Neural cell (in vitro differentiated cells): Measurements from ENCODE around the gene PCGF6. TPM values are rescaled to one million over a fixed set of nuclear protein-coding genes. Genes with fewer than 3 reads are reported as not detected.

Experiments
- H2AFZ ChIP-seq: fragments of 200-600, 300-800 bp; sonication (generic), shearing (Covaris generic); 2 replicates; pipeline ENCODE4 v1.6.0; 2014; ENCODE audit warnings: low read depth, mild to moderate bottlenecking, antibody characterized with exemption, low read length, moderate library complexity
- H3F3A ChIP-seq: fragments of 200-600 bp; shearing (Covaris generic); 2 replicates; pipeline ENCODE4 v1.6.1; 2016; ENCODE audit warnings: mild to moderate bottlenecking, moderate library complexity, mixed read lengths, antibody characterized with exemption, low read length; ENCODE audit not compliant: insufficient read depth, poor library complexity, severe bottlenecking
- H3K27ac ChIP-seq: fragments of 200-600, 300-800 bp; sonication (generic), shearing (Covaris generic); 2 replicates; pipeline ENCODE4 v1.5.1; 2014; ENCODE audit warnings: mild to moderate bottlenecking, low read length, moderate library complexity
- H3K27me3 ChIP-seq: fragments of 300-800, 200-600 bp; sonication (generic), shearing (Covaris generic); 2 replicates; pipeline ENCODE4 v1.6.0; 2014; ENCODE audit warnings: mild to moderate bottlenecking, low read depth, low read length, moderate library complexity; ENCODE audit not compliant: insufficient read depth
- H3K36me3 ChIP-seq: fragments of 300-800, 200-600 bp; sonication (generic), shearing (Covaris generic); 2 replicates; pipeline ENCODE4 v1.5.1; 2014; ENCODE audit warnings: mild to moderate bottlenecking, antibody characterized with exemption, low read length, moderate library complexity; ENCODE audit not compliant: insufficient read depth
- H3K4me2 ChIP-seq: fragments of 300-800, 200-600 bp; sonication (generic), shearing (Covaris generic); 2 replicates; pipeline ENCODE4 v1.6.0; 2014; ENCODE audit warnings: mild to moderate bottlenecking, low read length
- H3K4me3 ChIP-seq: fragments of 300-800, 200-600 bp; sonication (generic), shearing (Covaris generic); 2 replicates; pipeline ENCODE4 v1.5.1; 2014; ENCODE audit warnings: mild to moderate bottlenecking, low read length, moderate library complexity
- H3K79me2 ChIP-seq: fragments of 200-600 bp; shearing (Covaris generic); replicated peaks from 2 replicates; pipeline ENCODE4 v1.6.0; 2014; ENCODE audit warnings: mild to moderate bottlenecking, low read length, moderate library complexity; ENCODE audit not compliant: insufficient read depth
- H3K9ac ChIP-seq: fragments of 300-800, 200-600 bp; sonication (generic), shearing (Covaris generic); 2 replicates; pipeline ENCODE4 v1.6.1; 2016; ENCODE audit warnings: mild to moderate bottlenecking, low read length, mixed read lengths
- H3K9me2 ChIP-seq: fragments of 200-600 bp; shearing (Covaris generic); 2 replicates; pipeline ENCODE4 v1.6.1; 2016; ENCODE audit warnings: mild to moderate bottlenecking, low read length, mixed read lengths; ENCODE audit not compliant: insufficient read depth
- H3K9me3 ChIP-seq: fragments of 200-600, 300-800 bp; sonication (generic), shearing (Covaris generic); 2 replicates; pipeline ENCODE4 v1.6.1; 2016; ENCODE audit warnings: mild to moderate bottlenecking, mixed run types, low read length, moderate library complexity, mixed read lengths
- H4K20me1 ChIP-seq: fragments of 200-600 bp; shearing (Covaris generic); 2 replicates; pipeline ENCODE4 v1.6.1; 2016; ENCODE audit warnings: mild to moderate bottlenecking, mixed run types; ENCODE audit not compliant: insufficient read depth
- EP300 ChIP-seq: fragments of 450-650 bp; conservative IDR thresholded peaks from 2 replicates; pipeline ENCODE4 v1.6.1; 2014; ENCODE audit warnings: antibody characterized with exemption, mild to moderate bottlenecking, moderate library complexity; ENCODE audit not compliant: poor library complexity, severe bottlenecking
- EZH2 ChIP-seq: fragments of 200-600, 300-800 bp; shearing (Covaris generic), sonication (generic); IDR thresholded peaks from 2 replicates; pipeline ENCODE4 v1.6.1; 2014; ENCODE audit warnings: antibody characterized with exemption, low read length, borderline replicate concordance, mild to moderate bottlenecking; ENCODE audit not compliant: insufficient read depth, poor library complexity, severe bottlenecking
- MXI1 ChIP-seq: fragments of 450-650 bp; conservative IDR thresholded peaks from 2 replicates; pipeline ENCODE4 v1.6.1; 2014; ENCODE audit warnings: antibody characterized with exemption, mild to moderate bottlenecking; ENCODE audit not compliant: poor library complexity, severe bottlenecking
- POLR2AphosphoS5 ChIP-seq: IDR thresholded peaks from 2 replicates; pipeline ENCODE4 v1.6.1; 2012
- RAD21 ChIP-seq: fragments of 450-650 bp; conservative IDR thresholded peaks from 2 replicates; pipeline ENCODE4 v1.6.1; 2014; ENCODE audit warnings: antibody characterized with exemption, mild to moderate bottlenecking, moderate library complexity
- SMC3 ChIP-seq: fragments of 450-650 bp; conservative IDR thresholded peaks from 2 replicates; pipeline ENCODE4 v1.6.1; 2014; ENCODE audit warnings: antibody characterized with exemption, mild to moderate bottlenecking, moderate library complexity; ENCODE audit not compliant: poor library complexity
- TAF1 ChIP-seq: IDR thresholded peaks from 2 replicates; pipeline ENCODE4 v1.6.1; 2012; ENCODE audit warnings: low read depth
- polyA plus RNA-seq: library from polyadenylated mRNA; depleted of rRNA; stranded (reverse); fragments of >200 nt; gene quantifications from 2 replicates; pipeline ENCODE4 v1.2.3, GENCODE V29; 2014
- TF ChIP-seq, protein P1 (sequence below): IDR thresholded peaks from 2 replicates; pipeline ENCODE4 v1.6.1; 2012; ENCODE audit warnings: borderline replicate concordance
- TF ChIP-seq, protein P2 (sequence below): fragments of 450-650 bp; IDR thresholded peaks from 2 replicates; pipeline ENCODE4 v1.5.1; 2014; ENCODE audit warnings: antibody characterized with exemption, mild to moderate bottlenecking, moderate library complexity; ENCODE audit not compliant: poor library complexity, severe bottlenecking

PCGF6 gene
- polyA plus RNA-seq, 1 donor from 2014 or later = 31.3 TPM

DNA sequence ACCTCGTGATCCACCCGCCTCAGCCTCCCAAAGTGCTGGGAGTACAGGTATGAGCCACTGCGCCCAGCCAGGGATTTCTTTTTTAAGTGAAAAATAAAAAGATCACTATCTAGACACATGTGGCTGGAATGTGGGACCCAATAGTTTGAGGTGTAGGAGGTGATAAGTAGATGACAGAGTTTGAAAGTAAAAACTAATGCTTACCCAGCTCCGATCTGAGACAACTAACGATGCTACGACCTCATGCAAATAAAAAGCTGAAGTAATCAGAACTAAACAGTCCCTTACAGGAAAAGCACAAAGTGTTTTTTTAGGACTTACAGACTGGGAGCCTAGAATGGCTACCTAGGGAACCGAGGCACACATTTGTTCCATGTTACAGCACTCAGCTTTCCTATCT is 23.0 kb downstream of the PCGF6 start:
- H3K27ac ChIP-seq = no peak overlapping the region
- no peak overlapping the region for H2AFZ ChIP-seq
- no peak overlapping the region for H3K4me3 ChIP-seq
- H3K9ac ChIP-seq = no peak overlapping the region
- H3K27me3 ChIP-seq = no peaks in the 10 kb centered on the region
- no peaks in the 10 kb centered on the region for H4K20me1 ChIP-seq
- TF ChIP-seq, protein P1, sequence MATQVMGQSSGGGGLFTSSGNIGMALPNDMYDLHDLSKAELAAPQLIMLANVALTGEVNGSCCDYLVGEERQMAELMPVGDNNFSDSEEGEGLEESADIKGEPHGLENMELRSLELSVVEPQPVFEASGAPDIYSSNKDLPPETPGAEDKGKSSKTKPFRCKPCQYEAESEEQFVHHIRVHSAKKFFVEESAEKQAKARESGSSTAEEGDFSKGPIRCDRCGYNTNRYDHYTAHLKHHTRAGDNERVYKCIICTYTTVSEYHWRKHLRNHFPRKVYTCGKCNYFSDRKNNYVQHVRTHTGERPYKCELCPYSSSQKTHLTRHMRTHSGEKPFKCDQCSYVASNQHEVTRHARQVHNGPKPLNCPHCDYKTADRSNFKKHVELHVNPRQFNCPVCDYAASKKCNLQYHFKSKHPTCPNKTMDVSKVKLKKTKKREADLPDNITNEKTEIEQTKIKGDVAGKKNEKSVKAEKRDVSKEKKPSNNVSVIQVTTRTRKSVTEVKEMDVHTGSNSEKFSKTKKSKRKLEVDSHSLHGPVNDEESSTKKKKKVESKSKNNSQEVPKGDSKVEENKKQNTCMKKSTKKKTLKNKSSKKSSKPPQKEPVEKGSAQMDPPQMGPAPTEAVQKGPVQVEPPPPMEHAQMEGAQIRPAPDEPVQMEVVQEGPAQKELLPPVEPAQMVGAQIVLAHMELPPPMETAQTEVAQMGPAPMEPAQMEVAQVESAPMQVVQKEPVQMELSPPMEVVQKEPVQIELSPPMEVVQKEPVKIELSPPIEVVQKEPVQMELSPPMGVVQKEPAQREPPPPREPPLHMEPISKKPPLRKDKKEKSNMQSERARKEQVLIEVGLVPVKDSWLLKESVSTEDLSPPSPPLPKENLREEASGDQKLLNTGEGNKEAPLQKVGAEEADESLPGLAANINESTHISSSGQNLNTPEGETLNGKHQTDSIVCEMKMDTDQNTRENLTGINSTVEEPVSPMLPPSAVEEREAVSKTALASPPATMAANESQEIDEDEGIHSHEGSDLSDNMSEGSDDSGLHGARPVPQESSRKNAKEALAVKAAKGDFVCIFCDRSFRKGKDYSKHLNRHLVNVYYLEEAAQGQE = no peak
- TF ChIP-seq MXI1 (no peak), POLR2AphosphoS5 (no peak), TAF1 (no peak), SMC3 (no peak), EZH2 (no peak), RAD21 (no peak), EP300 (no peak)
- TF ChIP-seq, protein P2, sequence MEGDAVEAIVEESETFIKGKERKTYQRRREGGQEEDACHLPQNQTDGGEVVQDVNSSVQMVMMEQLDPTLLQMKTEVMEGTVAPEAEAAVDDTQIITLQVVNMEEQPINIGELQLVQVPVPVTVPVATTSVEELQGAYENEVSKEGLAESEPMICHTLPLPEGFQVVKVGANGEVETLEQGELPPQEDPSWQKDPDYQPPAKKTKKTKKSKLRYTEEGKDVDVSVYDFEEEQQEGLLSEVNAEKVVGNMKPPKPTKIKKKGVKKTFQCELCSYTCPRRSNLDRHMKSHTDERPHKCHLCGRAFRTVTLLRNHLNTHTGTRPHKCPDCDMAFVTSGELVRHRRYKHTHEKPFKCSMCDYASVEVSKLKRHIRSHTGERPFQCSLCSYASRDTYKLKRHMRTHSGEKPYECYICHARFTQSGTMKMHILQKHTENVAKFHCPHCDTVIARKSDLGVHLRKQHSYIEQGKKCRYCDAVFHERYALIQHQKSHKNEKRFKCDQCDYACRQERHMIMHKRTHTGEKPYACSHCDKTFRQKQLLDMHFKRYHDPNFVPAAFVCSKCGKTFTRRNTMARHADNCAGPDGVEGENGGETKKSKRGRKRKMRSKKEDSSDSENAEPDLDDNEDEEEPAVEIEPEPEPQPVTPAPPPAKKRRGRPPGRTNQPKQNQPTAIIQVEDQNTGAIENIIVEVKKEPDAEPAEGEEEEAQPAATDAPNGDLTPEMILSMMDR = no peak
- H3F3A ChIP-seq = no peaks in the 10 kb centered on the region
- no peaks in the 10 kb centered on the region for H3K9me3 ChIP-seq
- no peaks in the 10 kb centered on the region for H3K36me3 ChIP-seq
- H3K4me2 ChIP-seq = no peak overlapping the region
- H3K9me2 ChIP-seq = no peaks in the 10 kb centered on the region
- no peaks in the 10 kb centered on the region for H3K79me2 ChIP-seq

DNA sequence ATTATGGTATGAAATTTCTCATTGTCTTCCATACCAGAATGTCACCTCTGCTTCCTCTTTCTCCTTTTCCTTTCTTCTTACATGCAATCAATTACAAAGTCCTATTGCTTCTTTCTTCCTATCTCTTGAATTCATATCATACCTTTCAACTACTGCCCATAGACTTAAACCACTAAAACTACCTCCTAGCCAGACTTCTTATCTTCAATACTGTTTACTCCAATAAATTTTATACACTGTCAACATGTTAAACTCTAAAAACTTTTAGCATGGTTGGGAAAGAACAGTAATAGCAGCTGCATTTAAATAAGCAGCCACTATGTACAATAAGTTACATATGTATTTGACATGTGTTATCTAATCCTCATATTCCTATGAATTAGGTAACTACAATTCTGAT is 34.9 kb downstream of the PCGF6 start:
- no peaks in the 10 kb centered on the region for H3K36me3 ChIP-seq
- H3F3A ChIP-seq = no peaks in the 10 kb centered on the region
- H3K79me2 ChIP-seq = no peaks in the 10 kb centered on the region
- H3K9ac ChIP-seq = no peak overlapping the region
- no peak overlapping the region for H3K4me3 ChIP-seq
- no peak overlapping the region for H2AFZ ChIP-seq
- TF ChIP-seq TAF1 = no peak
- TF ChIP-seq SMC3 = no peak
- no peak for TF ChIP-seq RAD21
- TF ChIP-seq, protein P2 = no peak
- no peak for TF ChIP-seq POLR2AphosphoS5
- no peak for TF ChIP-seq EP300
- TF ChIP-seq EZH2 = no peak
- TF ChIP-seq, protein P1 = no peak
- TF ChIP-seq MXI1 = no peak
- H3K27ac ChIP-seq = no peak overlapping the region
- no peaks in the 10 kb centered on the region for H4K20me1 ChIP-seq
- no peaks in the 10 kb centered on the region for H3K9me2 ChIP-seq
- H3K9me3 ChIP-seq = no peaks in the 10 kb centered on the region
- no peak overlapping the region for H3K4me2 ChIP-seq
- no peaks in the 10 kb centered on the region for H3K27me3 ChIP-seq
